ENCODE measurements around the gene WWOX.

GRCh38 chr16:78992001-78992400, 892.5 kb downstream of the WWOX start:
- no peak for TF ChIP-seq CTCF (IDR thresholded peaks at IDR 0.05; ENCODE audit: poor library complexity, severe bottlenecking)
- TF ChIP-seq SMC3 (conservative IDR thresholded peaks at IDR 0.05; ENCODE audit: poor library complexity): no peak
- TF ChIP-seq REST (IDR thresholded peaks at IDR 0.05; ENCODE audit: borderline replicate concordance): no peak
- no peak for TF ChIP-seq TAF1 (IDR thresholded peaks at IDR 0.05; ENCODE audit: low read depth)
- no peak for TF ChIP-seq EZH2 (IDR thresholded peaks at IDR 0.05; ENCODE audit: borderline replicate concordance, insufficient read depth, low read length, poor library complexity, severe bottlenecking)
- no peak for TF ChIP-seq EP300 (conservative IDR thresholded peaks at IDR 0.05; ENCODE audit: poor library complexity, severe bottlenecking)
- no peak for TF ChIP-seq RAD21 (conservative IDR thresholded peaks at IDR 0.05)
- TF ChIP-seq POLR2AphosphoS5 (IDR thresholded peaks at IDR 0.05): no peak

Data from neural cell (in vitro differentiated cells).